GM21423 (cell line): ENCODE data around the gene TMEM190.
"Not testable (repeated sequence)": the region's sequence is repeated elsewhere in the genome, so short reads cannot be mapped to it uniquely, and the experiment has no call there.

Source experiments
- ATAC-seq: cut with Tn5 transposase; IDR thresholded peaks from one replicate; pipeline ENCODE4 v1.9.1; 2021; ENCODE audit warnings: mild to moderate bottlenecking, moderate library complexity; ENCODE audit not compliant: unreplicated experiment

TMEM190 gene

GRCh38 chr19:55376241-55376933 is at the start of gene TMEM190:
TMEM190 (plus strand) TSS chr19:55376826; CDS start chr19:55376854, 28 bp downstream.
- no peak for ATAC-seq

- ATAC-seq: not testable (repeated sequence)
Measured at GRCh38 chr19:55328774-55329318, 47.8 kb upstream of the TMEM190 start.

GRCh38 chr19:55329791-55330190 is 46.8 kb upstream of the TMEM190 start:
- not testable (repeated sequence) for ATAC-seq

- no peak for ATAC-seq
Measured at GRCh38 chr19:55333870-55334269, 42.8 kb upstream of the TMEM190 start.

GRCh38 chr19:55336101-55336500 is 40.5 kb upstream of the TMEM190 start:
- no peak for ATAC-seq

GRCh38 chr19:55339105-55339888 is 37.3 kb upstream of the TMEM190 start, which contains the start of gene KMT5C:
KMT5C (plus strand) TSS chr19:55339876; CDS start chr19:55341937, 2,061 bp downstream.
- peak; percentile 75 for ATAC-seq

GRCh38 chr19:55339889-55340783 is 36.5 kb upstream of the TMEM190 start:
- no peak for ATAC-seq

- no peak for ATAC-seq
Measured at GRCh38 chr19:55340784-55341147, 35.9 kb upstream of the TMEM190 start.

GRCh38 chr19:55341171-55341588 is 35.4 kb upstream of the TMEM190 start:
- no peak for ATAC-seq

- no peak for ATAC-seq
Measured at GRCh38 chr19:55341595-55342531, 34.8 kb upstream of the TMEM190 start.

- no peak for ATAC-seq
Measured at GRCh38 chr19:55344444-55344843, 32.2 kb upstream of the TMEM190 start.

- ATAC-seq: no peak
Measured at GRCh38 chr19:55345101-55345817, 31.4 kb upstream of the TMEM190 start.

GRCh38 chr19:55345818-55346724 is 30.6 kb upstream of the TMEM190 start:
- ATAC-seq: no peak

- no peak for ATAC-seq
Measured at GRCh38 chr19:55346725-55347441, 29.7 kb upstream of the TMEM190 start.

GRCh38 chr19:55347442-55348009 is 29.1 kb upstream of the TMEM190 start:
- ATAC-seq: no peak

GRCh38 chr19:55348317-55349034 is 28.1 kb upstream of the TMEM190 start:
- ATAC-seq: no peak
